Thymus (tissue), 11 donors: ENCODE measurements around the gene MUSTN1. TPM values are rescaled to one million over a fixed set of nuclear protein-coding genes. Genes with fewer than 3 reads are reported as not detected.

Experiments
- DNase-seq, 9 donors: peaks; one replicate each; pipeline ENCODE4 v3.0.0-alpha.2; 2013; ENCODE audit warnings: low spot score in 9 of 9, low read depth in 6 of 9, missing footprints in 1 of 9
- H3K27ac ChIP-seq, 2 donors: one replicate each; pipeline ENCODE4 v1.5.1; 2013; ENCODE audit warnings: control low read depth in 1 of 2, low read depth in 1 of 2, low read length in 1 of 2, mild to moderate bottlenecking in 1 of 2, moderate library complexity in 1 of 2
- H3K27me3 ChIP-seq, 2 donors: one replicate each; pipeline ENCODE4 v1.5.1; 2013; ENCODE audit warnings: low read length in 1 of 2; ENCODE audit not compliant: control insufficient read depth in 2 of 2, insufficient read depth in 1 of 2
- H3K36me3 ChIP-seq, 2 donors: one replicate each; pipeline ENCODE4 v1.5.1; 2013; ENCODE audit warnings: low read length in 1 of 2, mild to moderate bottlenecking in 1 of 2, moderate library complexity in 1 of 2; ENCODE audit not compliant: control insufficient read depth in 2 of 2, insufficient read depth in 2 of 2
- H3K4me1 ChIP-seq, 2 donors: one replicate each; pipeline ENCODE4 v1.5.1; 2013; ENCODE audit warnings: low read length in 2 of 2; ENCODE audit not compliant: control insufficient read depth in 2 of 2, insufficient read depth in 2 of 2
- H3K4me3 ChIP-seq, 2 donors: one replicate each; pipeline ENCODE4 v1.5.1; 2013; ENCODE audit warnings: low read length in 2 of 2, control low read depth in 1 of 2, mild to moderate bottlenecking in 1 of 2
- H3K9me3 ChIP-seq, 2 donors: one replicate each; pipeline ENCODE4 v1.5.1; 2013; ENCODE audit warnings: low read length in 1 of 2, mild to moderate bottlenecking in 1 of 2; ENCODE audit not compliant: control insufficient read depth in 2 of 2, insufficient read depth in 1 of 2
- WGBS: extraction: QIAGEN DNeasy Blood & Tissue Kit; methylation state at CpG from one replicate; pipeline ENCODE4 v1.1.7; 2013; 5-methylcytosine and 5-hydroxymethylcytosine counted together
- polyA plus RNA-seq: library from polyadenylated mRNA; stranded (reverse); fragments of 200-250 nt; gene quantifications from one replicate; pipeline ENCODE4 v1.2.3, GENCODE V29; 2013
- total RNA-seq: library from RNA; stranded (reverse); fragments of 120-200 nt; gene quantifications from one replicate; pipeline ENCODE4 v1.2.4, GENCODE V29; 2013
- donor health status: healthy.

MUSTN1 gene
- total and polyA plus RNA-seq, 2 donors: 0.85 to 59.3 TPM

- peaks cover 0 to 9% of the 10 kb centered on the region in 2 donors for H3K9me3 ChIP-seq
- DNase-seq: no peak
- H3K36me3 ChIP-seq: peaks cover 4 to 20% of the 10 kb centered on the region in 2 donors
- H3K4me3 ChIP-seq: no peak overlapping the region
- H3K27me3 ChIP-seq: no peaks in the 10 kb centered on the region
- H3K4me1 ChIP-seq: peaks cover 0 to 5% of the 10 kb centered on the region in 2 donors
- WGBS: 98% methylated on average over 8 of the region's 8 CpGs
- H3K27ac ChIP-seq: no peak overlapping the region
These were observed 25.0 kb upstream of the MUSTN1 start for GRCh38 chr3:52859686-52860423.

GRCh38 chr3:52857864-52858263 lies 23.0 kb upstream of the MUSTN1 start:
- 87% methylated on average over 5 of the region's 5 CpGs for WGBS
- H3K4me3 ChIP-seq: no peak overlapping the region
- no peaks in the 10 kb centered on the region for H3K27me3 ChIP-seq
- H3K36me3 ChIP-seq: peaks cover 13 to 39% of the 10 kb centered on the region in 2 donors
- H3K27ac ChIP-seq: no peak overlapping the region
- H3K4me1 ChIP-seq: peaks cover 0 to 5% of the 10 kb centered on the region in 2 donors
- no peak for DNase-seq
- no peaks in the 10 kb centered on the region for H3K9me3 ChIP-seq

DNA sequence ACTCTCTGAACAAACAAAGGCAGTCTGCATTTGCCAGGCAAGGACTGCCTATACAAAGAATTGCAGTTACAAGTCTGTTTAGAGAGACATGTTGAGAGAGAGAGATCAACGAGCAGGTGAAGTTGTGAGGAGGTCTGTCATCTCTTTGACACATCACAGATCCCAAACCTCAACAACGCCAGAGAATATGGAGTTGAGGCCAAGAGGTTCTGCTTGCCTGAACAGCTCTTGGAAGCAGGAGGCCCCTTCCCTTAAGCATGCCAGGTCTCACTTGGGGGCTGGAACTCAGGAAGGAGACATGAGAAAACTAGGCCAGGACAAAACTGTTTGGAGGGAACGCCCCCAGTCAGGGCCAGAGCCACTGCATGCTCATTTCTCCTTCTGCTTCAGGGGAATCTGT lies 22.3 kb upstream of the MUSTN1 start:
- Histone ChIP-seq H3K27ac (no peak overlapping the region), H3K36me3 (peaks cover 17 to 47% of the 10 kb centered on the region in 2 donors), H3K4me3 (no peak overlapping the region), H3K9me3 (no peaks in the 10 kb centered on the region), H3K27me3 (no peaks in the 10 kb centered on the region), H3K4me1 (peaks cover 0 to 5% of the 10 kb centered on the region in 2 donors)
- no peak for DNase-seq
- 92% methylated on average over 3 of the region's 3 CpGs for WGBS

DNA sequence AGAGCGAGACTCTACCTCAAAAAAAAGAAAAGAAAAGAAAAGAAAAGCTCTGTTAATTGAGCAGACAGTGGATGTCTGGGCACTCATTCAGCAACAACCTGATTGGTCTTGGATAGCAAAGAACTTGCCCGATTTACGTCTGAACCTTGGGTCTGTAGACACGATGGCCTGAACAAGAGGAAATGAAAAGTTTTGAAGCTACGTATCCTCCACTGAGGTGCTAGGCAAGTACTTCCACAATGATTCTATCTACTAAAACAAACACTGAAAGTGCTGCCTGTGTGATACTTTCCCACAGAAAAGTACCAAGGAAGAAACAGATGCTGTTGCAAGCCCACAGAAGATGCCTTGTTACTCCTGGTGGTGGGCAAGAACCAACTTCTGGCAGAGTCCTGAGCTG lies 21.8 kb upstream of the MUSTN1 start:
- Histone ChIP-seq H3K4me1 (peaks cover 0 to 9% of the 10 kb centered on the region in 2 donors), H3K36me3 (peaks cover 22 to 51% of the 10 kb centered on the region in 2 donors), H3K27ac (no peak overlapping the region), H3K4me3 (no peak overlapping the region), H3K27me3 (no peaks in the 10 kb centered on the region), H3K9me3 (no peaks in the 10 kb centered on the region)
- DNase-seq: no peak
- 98% methylated on average over 5 of the region's 5 CpGs for WGBS

DNA sequence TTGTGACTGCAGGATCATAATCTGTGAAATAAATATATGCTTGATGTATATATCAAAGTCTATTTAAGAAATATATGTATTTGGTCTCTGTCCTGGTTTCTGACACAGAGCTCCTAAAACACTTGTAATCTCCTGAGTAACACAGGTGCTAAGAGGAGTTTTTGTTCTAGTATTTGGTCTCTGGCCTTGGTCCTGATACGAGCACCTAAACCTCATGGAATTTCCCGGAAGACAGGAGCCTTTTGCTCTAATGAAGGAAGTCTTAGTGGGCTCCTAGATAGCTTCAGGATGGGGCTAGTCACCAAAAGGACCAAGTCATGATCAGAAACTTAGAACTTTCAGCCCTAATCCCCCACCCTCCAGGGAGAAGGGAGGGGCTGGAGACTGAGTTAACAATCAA lies 19.2 kb upstream of the MUSTN1 start:
- DNase-seq: no peak
- H3K27me3 ChIP-seq: no peaks in the 10 kb centered on the region
- no peak overlapping the region for H3K27ac ChIP-seq
- no peak overlapping the region for H3K4me3 ChIP-seq
- H3K9me3 ChIP-seq: no peaks in the 10 kb centered on the region
- H3K4me1 ChIP-seq: peaks cover 0 to 23% of the 10 kb centered on the region in 2 donors
- WGBS: 97% methylated on average over 2 of the region's 2 CpGs
- peaks cover 42 to 65% of the 10 kb centered on the region in 2 donors for H3K36me3 ChIP-seq

DNA sequence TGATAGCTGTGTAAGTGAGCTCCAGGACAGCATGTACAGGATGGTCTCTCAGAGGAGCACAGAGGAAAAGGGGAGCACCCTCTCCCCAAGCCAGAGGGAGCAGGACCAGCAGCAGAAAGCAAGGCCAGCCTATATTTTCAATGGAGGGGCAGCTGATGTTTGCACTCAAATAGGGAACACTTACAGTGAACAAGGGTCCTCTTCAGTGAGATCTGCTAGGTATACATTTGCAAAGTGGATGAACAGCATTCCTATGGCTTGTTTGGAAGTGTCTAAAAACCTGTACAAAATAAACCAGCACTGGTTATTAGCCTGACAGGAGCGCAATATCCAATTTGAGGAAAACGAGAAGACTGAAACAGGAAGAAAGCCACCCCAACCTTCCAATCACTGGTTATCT lies 17.6 kb upstream of the MUSTN1 start:
- peaks cover 57 to 79% of the 10 kb centered on the region in 2 donors for H3K36me3 ChIP-seq
- no peak for DNase-seq

DNA sequence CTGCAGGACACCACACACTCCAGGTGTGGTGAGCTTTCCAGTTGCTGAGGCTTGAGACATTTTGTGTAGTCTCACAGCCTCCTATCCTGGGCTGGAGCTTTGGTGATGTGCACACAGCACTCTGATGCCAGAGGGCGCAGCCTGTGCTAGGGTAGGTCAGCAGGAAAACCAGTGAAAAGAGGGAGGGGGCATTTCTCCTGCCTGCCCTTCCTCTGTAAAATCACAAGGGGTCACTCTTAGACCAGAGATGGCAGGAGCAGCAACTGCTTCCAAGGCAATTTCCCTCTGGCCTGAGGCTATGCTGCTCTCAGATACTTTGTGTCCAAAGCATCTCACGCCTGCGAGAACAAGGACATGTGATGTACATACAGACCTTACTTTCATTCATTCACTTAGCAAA lies 16.5 kb upstream of the MUSTN1 start:
- Histone ChIP-seq H3K36me3 (peaks cover 60 to 74% of the 10 kb centered on the region in 2 donors), H3K9me3 (peaks cover 0 to 3% of the 10 kb centered on the region in 2 donors), H3K27ac (no peak overlapping the region), H3K4me3 (no peak overlapping the region), H3K27me3 (no peaks in the 10 kb centered on the region), H3K4me1 (peaks cover 2 to 45% of the 10 kb centered on the region in 2 donors)
- WGBS: 95% methylated on average over 3 of the region's 3 CpGs
- DNase-seq: peak in 3 of 9 donors; percentile 21 to 59 (median 38)

More for the DNA sequence above, 17.6 kb upstream of the MUSTN1 start:
- Histone ChIP-seq H3K27me3 (no peaks in the 10 kb centered on the region), H3K4me1 (peaks cover 0 to 39% of the 10 kb centered on the region in 2 donors), H3K27ac (no peak overlapping the region), H3K4me3 (no peak overlapping the region), H3K9me3 (peaks cover 0 to 3% of the 10 kb centered on the region in 2 donors)
- WGBS: 97% methylated on average over 2 of the region's 2 CpGs

GRCh38 chr3:52849656-52850055 lies 14.8 kb upstream of the MUSTN1 start:
- no peak overlapping the region for H3K27ac ChIP-seq
- H3K4me1 ChIP-seq: peaks cover 7 to 62% of the 10 kb centered on the region in 2 donors
- H3K4me3 ChIP-seq: no peak overlapping the region
- no peak for DNase-seq
- WGBS: 98% methylated on average over 15 of the region's 15 CpGs
- H3K27me3 ChIP-seq: no peaks in the 10 kb centered on the region
- H3K9me3 ChIP-seq: peaks cover 0 to 3% of the 10 kb centered on the region in 2 donors
- H3K36me3 ChIP-seq: peaks cover 60 to 66% of the 10 kb centered on the region in 2 donors

- H3K36me3 ChIP-seq: peaks cover 60 to 63% of the 10 kb centered on the region in 2 donors
- WGBS: 95% methylated on average over 7 of the region's 7 CpGs
- no peak for DNase-seq
- no peaks in the 10 kb centered on the region for H3K27me3 ChIP-seq
- H3K4me3 ChIP-seq: no peak overlapping the region
- no peak overlapping the region for H3K27ac ChIP-seq
- peaks cover 9 to 72% of the 10 kb centered on the region in 2 donors for H3K4me1 ChIP-seq
- peaks cover 0 to 3% of the 10 kb centered on the region in 2 donors for H3K9me3 ChIP-seq
These were observed 13.8 kb upstream of the MUSTN1 start for GRCh38 chr3:52848617-52849016.
